NT2/D1 (cell line): Measurements from ENCODE around the gene AGER.
A peak's percentile ranks its signal among the peaks of the same experiment; 100 is the strongest.

ENCODE experiments used
- DNase-seq: peaks from one replicate; pipeline ENCODE4 v3.0.0-alpha.2; 2011; ENCODE audit warnings: low read depth, low spot score
- H3K27me3 ChIP-seq: 2 replicates; pipeline ENCODE4 v1.6.0; 2011; ENCODE audit warnings: mild to moderate bottlenecking; ENCODE audit not compliant: insufficient read length, insufficient read depth
- H3K36me3 ChIP-seq: 2 replicates; pipeline ENCODE4 v1.6.1; 2011; ENCODE audit warnings: mild to moderate bottlenecking, low read length, mixed read lengths; ENCODE audit not compliant: insufficient read depth, insufficient read length
- H3K4me1 ChIP-seq: 2 replicates; pipeline ENCODE4 v1.5.1; 2011; ENCODE audit not compliant: insufficient read depth, insufficient read length
- H3K4me3 ChIP-seq: 2 replicates; pipeline ENCODE4 v1.5.1; 2011; ENCODE audit warnings: low read depth; ENCODE audit not compliant: insufficient read length
- H3K9ac ChIP-seq: 2 replicates; pipeline ENCODE4 v1.6.0; 2011; ENCODE audit warnings: low read depth; ENCODE audit not compliant: insufficient read length
- H3K9me3 ChIP-seq: 2 replicates; pipeline ENCODE4 v1.5.1; 2011; ENCODE audit warnings: mild to moderate bottlenecking, low read length; ENCODE audit not compliant: insufficient read depth
- SUZ12 ChIP-seq: IDR thresholded peaks from 2 replicates; pipeline ENCODE4 v1.6.1; 2011; ENCODE audit not compliant: insufficient read length, insufficient read depth; ENCODE audit errors: extremely low read depth
- YY1 ChIP-seq: IDR thresholded peaks from 2 replicates; pipeline ENCODE4 v1.6.1; 2011; ENCODE audit not compliant: insufficient read length, insufficient read depth
- ZNF274 ChIP-seq: IDR thresholded peaks from 2 replicates; pipeline ENCODE4 v1.6.1; 2011; ENCODE audit warnings: mild to moderate bottlenecking, low read depth, low read length

AGER gene

GRCh38 chr6:32158052-32158451, 26.0 kb downstream of the AGER start:
- H3K4me3 ChIP-seq = no peak overlapping the region
- H3K4me1 ChIP-seq = peaks cover 4% of the 10 kb centered on the region

GRCh38 chr6:32156891-32157290, 27.2 kb downstream of the AGER start:
- Histone ChIP-seq H3K4me1 (peaks cover 4% of the 10 kb centered on the region), H3K36me3 (peaks cover 37% of the 10 kb centered on the region), H3K4me3 (no peak overlapping the region), H3K27me3 (peaks cover 3% of the 10 kb centered on the region), H3K9me3 (no peaks in the 10 kb centered on the region), H3K9ac (no peak overlapping the region)
- no peak for DNase-seq
- TF ChIP-seq YY1 (no peak), ZNF274 (no peak), SUZ12 (no peak)

More at GRCh38 chr6:32158052-32158451, 26.0 kb downstream of the AGER start:
- H3K27me3 ChIP-seq = no peaks in the 10 kb centered on the region
- TF ChIP-seq ZNF274 (no peak), YY1 (no peak), SUZ12 (no peak)
- peaks cover 44% of the 10 kb centered on the region for H3K36me3 ChIP-seq
- no peaks in the 10 kb centered on the region for H3K9me3 ChIP-seq
- DNase-seq = no peak
- H3K9ac ChIP-seq = no peak overlapping the region

- peaks cover 37% of the 10 kb centered on the region for H3K36me3 ChIP-seq
- no peaks in the 10 kb centered on the region for H3K9me3 ChIP-seq
- H3K27me3 ChIP-seq = peaks cover 3% of the 10 kb centered on the region
- TF ChIP-seq YY1 = no peak
- no peak for TF ChIP-seq ZNF274
- no peak for TF ChIP-seq SUZ12
- no peak for DNase-seq
- peak overlapping the region; percentile 93 for H3K9ac ChIP-seq
- H3K4me3 ChIP-seq = peak overlapping the region; percentile 84
- H3K4me1 ChIP-seq = peaks cover 4% of the 10 kb centered on the region
Observed at GRCh38 chr6:32154514-32155161, 29.4 kb downstream of the AGER start.

DNA sequence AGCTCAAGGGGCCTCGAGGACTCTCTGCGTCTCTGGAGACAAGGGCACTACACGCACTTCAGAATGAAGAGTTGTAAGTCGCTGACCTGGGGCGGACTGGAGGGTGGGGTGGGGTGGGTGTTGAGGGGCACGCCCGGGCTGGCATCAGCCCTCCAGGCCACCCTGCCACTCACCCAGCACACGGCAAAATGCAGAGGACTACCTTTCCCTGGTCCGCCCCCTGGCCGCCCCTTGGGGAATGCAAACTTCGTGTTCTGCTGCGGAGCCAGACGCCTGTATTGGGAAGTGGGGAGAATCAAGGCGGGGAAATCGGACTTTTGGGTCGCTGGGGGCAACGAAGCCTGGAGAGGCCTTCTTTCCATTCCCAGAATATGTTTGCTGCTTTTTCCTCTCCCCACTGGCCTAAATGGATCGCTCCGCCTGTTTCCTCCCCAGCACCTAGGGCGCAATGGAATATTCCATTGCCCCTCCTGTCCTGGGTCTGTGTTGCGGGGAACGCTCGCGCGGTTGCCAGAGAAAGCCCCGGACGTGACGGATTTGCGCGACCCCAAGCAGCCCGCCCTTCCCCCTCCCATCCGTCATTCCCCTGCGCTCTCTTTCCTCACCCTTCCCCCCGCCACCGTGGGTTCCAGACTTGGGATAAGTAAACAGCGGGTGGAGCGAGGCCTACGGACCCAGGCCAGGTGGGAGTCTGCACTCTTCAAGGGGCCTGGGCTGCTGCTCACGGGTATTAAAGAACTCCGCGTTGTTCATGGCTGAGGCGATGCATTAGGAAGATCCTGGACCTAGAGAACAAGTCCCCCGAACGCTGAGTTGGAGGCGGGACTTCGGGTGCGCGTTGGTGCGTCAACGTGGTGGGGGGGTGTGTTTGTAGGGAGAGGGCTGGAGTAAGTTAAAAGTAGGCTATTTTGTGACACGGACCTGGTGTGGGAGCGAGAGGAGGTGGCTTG, 30.2 kb downstream of the AGER start, which contains the start of gene PPT2:
TSS of gene PPT2 (plus strand) at position 578 of the 950 bp plus-strand sequence. CDS start 454 bp downstream, outside the sequence.
- Histone ChIP-seq H3K4me3 (peak within 1 kb of the TSS; percentile 84), H3K9ac (peak within 1 kb of the TSS; percentile 93), H3K4me1 (peaks cover 4% of the 10 kb centered on the region), H3K27me3 (peaks cover 3% of the 10 kb centered on the region), H3K36me3 (peaks cover 36% of the 10 kb centered on the region), H3K9me3 (no peaks in the 10 kb centered on the region)
- TF ChIP-seq ZNF274 (no peak), YY1 (no peak)
- peak; percentile 79 for DNase-seq

GRCh38 chr6:32152769-32153563, 31.1 kb downstream of the AGER start:
- peak overlapping the region; percentile 93 for H3K9ac ChIP-seq
- peaks cover 3% of the 10 kb centered on the region for H3K27me3 ChIP-seq
- peak overlapping the region; percentile 84 for H3K4me3 ChIP-seq
- no peak for DNase-seq
- H3K9me3 ChIP-seq = no peaks in the 10 kb centered on the region
- H3K4me1 ChIP-seq = peaks cover 4% of the 10 kb centered on the region
- TF ChIP-seq YY1 = no peak
- TF ChIP-seq ZNF274 = no peak
- H3K36me3 ChIP-seq = peaks cover 27% of the 10 kb centered on the region

GRCh38 chr6:32151863-32152768, 31.9 kb downstream of the AGER start, which contains the start of gene PRRT1:
PRRT1 (minus strand) TSS chr6:32151939; CDS start chr6:32151827, 112 bp downstream.
- DNase-seq = no peak
- H3K4me1 ChIP-seq = peaks cover 4% of the 10 kb centered on the region
- peaks cover 20% of the 10 kb centered on the region for H3K36me3 ChIP-seq
- no peaks in the 10 kb centered on the region for H3K9me3 ChIP-seq
- H3K9ac ChIP-seq = peak within 1 kb of the TSS; percentile 93
- no peak for TF ChIP-seq ZNF274
- no peak for TF ChIP-seq SUZ12
- no peak for TF ChIP-seq YY1
- peaks cover 3% of the 10 kb centered on the region for H3K27me3 ChIP-seq
- H3K4me3 ChIP-seq = peak within 1 kb of the TSS; percentile 84
